K562 (cell line): ENCODE data around the gene HRC. TPM values are rescaled to one million over a fixed set of nuclear protein-coding genes. Genes with fewer than 3 reads are reported as not detected.

Source experiments
- ATF1 ChIP-seq, 2 experiments: fragments of 450-650 bp in 1 of 2; IDR thresholded peaks; 2 replicates each; pipeline ENCODE4 v1.6.1; 2016; ENCODE audit warnings: missing compliant biosample characterization in 1 of 2, missing genetic modification characterization in 1 of 2
- ELF1 ChIP-seq: fragments of 200-800 bp; sonication (Bioruptor generic); IDR thresholded peaks from 2 replicates; pipeline ENCODE4 v1.6.1; 2016; ENCODE audit warnings: missing genetic modification characterization, missing compliant biosample characterization
- HNRNPUL1 ChIP-seq: fragments of 200-400 bp; formaldehyde crosslinking; IDR thresholded peaks from 2 replicates; pipeline ENCODE4 v1.6.1; 2017; ENCODE audit warnings: low read length
- NELFE ChIP-seq: IDR thresholded peaks from 2 replicates; pipeline ENCODE4 v1.6.1; 2011; ENCODE audit warnings: mild to moderate bottlenecking; ENCODE audit not compliant: insufficient read depth, insufficient read length
- RBFOX2 ChIP-seq: fragments of 200-400 bp; formaldehyde crosslinking; IDR thresholded peaks from 2 replicates; pipeline ENCODE4 v1.6.1; 2017; ENCODE audit warnings: low read depth, mild to moderate bottlenecking, low read length, moderate library complexity
- SREBF1 ChIP-seq: fragments of 150-350 bp; IDR thresholded peaks from 2 replicates; pipeline ENCODE4 v1.6.1; 2014; ENCODE audit warnings: antibody characterized with exemption, low read depth, low read length, borderline replicate concordance
- polyA plus RNA-seq, 8 experiments: library from polyadenylated mRNA; depleted of rRNA in 4 of 8; stranded (reverse) in 5 of 8; unstranded in 3 of 8; fragments of >200 nt; fragmentation: Nextera tagmentation in 2 of 8; fragmentation: Illumina TruSeq in 1 of 8; extraction: Ambion mirVana in 2 of 8; extraction: Trizol in 1 of 8; gene quantifications; 2 replicates each; pipeline versions ENCODE4 v1.2.1 to v1.2.3, GENCODE V29; 2011 to 2014; ENCODE audit warnings: inconsistent platforms in 1 of 8, missing spikeins in 1 of 8
- total RNA-seq, 7 experiments: library from RNA; depleted of rRNA in 6 of 7; stranded (reverse); fragments of >200 nt in 6 of 7; fragmentation: Illumina TruSeq in 2 of 7; extraction: Trizol in 2 of 7; gene quantifications; 2 replicates each; pipeline versions ENCODE4 v1.2.1 to v1.2.3, GENCODE V29; 2011 to 2021; ENCODE audit warnings: low replicate concordance in 1 of 7
- TF ChIP-seq, protein P1 (sequence below): fragments of 150-350 bp; IDR thresholded peaks from 2 replicates; pipeline ENCODE4 v1.6.1; 2014; ENCODE audit warnings: low read depth, mild to moderate bottlenecking, low read length, borderline replicate concordance
- TF ChIP-seq, protein P2 (sequence below): sonication (generic); formaldehyde crosslinking; IDR thresholded peaks from 2 replicates; pipeline ENCODE4 v1.8.0; 2022; ENCODE audit warnings: missing genetic modification reagents, mild to moderate bottlenecking, borderline replicate concordance

Gene HRC
- total and polyA plus RNA-seq, 9 of the 15 experiments (the other 6 are each of a cell fraction or from before 2014, with no cell fraction given) = 0.66 to 18.7 (median 13.1) TPM

DNA sequence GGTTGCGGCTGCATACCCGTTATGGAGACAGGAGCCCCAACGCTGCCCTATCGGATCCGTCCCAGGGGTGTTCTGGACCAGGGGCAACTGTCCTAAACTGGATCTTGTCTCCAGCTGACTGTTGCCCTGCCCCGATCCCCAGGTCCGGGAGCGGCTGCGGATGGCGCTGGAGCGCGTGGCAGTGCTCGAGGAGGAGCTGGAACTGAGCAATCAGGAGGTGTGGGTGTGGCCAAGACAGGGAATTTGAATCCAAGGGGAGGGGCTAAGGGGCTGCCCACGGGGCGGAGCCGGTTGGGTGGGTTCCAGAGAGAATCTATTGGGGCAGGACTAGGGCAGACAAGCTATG is 26.0 kb downstream of the HRC start (continued):
- TF ChIP-seq, protein P1, sequence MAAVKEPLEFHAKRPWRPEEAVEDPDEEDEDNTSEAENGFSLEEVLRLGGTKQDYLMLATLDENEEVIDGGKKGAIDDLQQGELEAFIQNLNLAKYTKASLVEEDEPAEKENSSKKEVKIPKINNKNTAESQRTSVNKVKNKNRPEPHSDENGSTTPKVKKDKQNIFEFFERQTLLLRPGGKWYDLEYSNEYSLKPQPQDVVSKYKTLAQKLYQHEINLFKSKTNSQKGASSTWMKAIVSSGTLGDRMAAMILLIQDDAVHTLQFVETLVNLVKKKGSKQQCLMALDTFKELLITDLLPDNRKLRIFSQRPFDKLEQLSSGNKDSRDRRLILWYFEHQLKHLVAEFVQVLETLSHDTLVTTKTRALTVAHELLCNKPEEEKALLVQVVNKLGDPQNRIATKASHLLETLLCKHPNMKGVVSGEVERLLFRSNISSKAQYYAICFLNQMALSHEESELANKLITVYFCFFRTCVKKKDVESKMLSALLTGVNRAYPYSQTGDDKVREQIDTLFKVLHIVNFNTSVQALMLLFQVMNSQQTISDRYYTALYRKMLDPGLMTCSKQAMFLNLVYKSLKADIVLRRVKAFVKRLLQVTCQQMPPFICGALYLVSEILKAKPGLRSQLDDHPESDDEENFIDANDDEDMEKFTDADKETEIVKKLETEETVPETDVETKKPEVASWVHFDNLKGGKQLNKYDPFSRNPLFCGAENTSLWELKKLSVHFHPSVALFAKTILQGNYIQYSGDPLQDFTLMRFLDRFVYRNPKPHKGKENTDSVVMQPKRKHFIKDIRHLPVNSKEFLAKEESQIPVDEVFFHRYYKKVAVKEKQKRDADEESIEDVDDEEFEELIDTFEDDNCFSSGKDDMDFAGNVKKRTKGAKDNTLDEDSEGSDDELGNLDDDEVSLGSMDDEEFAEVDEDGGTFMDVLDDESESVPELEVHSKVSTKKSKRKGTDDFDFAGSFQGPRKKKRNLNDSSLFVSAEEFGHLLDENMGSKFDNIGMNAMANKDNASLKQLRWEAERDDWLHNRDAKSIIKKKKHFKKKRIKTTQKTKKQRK = no peak
- TF ChIP-seq RBFOX2 = peak; percentile 78
- TF ChIP-seq SREBF1 = no peak
- no peak for TF ChIP-seq ATF1 (CRISPR knock-in tag; IDR thresholded peaks at IDR 0.05)
- no peak for TF ChIP-seq ATF1 (tag; IDR thresholded peaks at IDR 0.05)
- TF ChIP-seq NELFE = no peak
- no peak for TF ChIP-seq ELF1 (tag)
- TF ChIP-seq HNRNPUL1 = no peak
- TF ChIP-seq, protein P2, sequence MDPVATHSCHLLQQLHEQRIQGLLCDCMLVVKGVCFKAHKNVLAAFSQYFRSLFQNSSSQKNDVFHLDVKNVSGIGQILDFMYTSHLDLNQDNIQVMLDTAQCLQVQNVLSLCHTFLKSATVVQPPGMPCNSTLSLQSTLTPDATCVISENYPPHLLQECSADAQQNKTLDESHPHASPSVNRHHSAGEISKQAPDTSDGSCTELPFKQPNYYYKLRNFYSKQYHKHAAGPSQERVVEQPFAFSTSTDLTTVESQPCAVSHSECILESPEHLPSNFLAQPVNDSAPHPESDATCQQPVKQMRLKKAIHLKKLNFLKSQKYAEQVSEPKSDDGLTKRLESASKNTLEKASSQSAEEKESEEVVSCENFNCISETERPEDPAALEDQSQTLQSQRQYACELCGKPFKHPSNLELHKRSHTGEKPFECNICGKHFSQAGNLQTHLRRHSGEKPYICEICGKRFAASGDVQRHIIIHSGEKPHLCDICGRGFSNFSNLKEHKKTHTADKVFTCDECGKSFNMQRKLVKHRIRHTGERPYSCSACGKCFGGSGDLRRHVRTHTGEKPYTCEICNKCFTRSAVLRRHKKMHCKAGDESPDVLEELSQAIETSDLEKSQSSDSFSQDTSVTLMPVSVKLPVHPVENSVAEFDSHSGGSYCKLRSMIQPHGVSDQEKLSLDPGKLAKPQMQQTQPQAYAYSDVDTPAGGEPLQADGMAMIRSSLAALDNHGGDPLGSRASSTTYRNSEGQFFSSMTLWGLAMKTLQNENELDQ = no peak
